Measurements from ENCODE around the gene GDF15. TPM values are rescaled to one million over a fixed set of nuclear protein-coding genes. Genes with fewer than 3 reads are reported as not detected.
"Not testable (repeated sequence)": the region's sequence is repeated elsewhere in the genome, so short reads cannot be mapped to it uniquely, and the experiment has no call there.

Gene GDF15
- total RNA-seq, 1 donor from 2014 or later: 0.33 TPM

GRCh38 chr19:18348171-18348570, 37.8 kb upstream of the GDF15 start:
- intact Hi-C loops (cut with micrococcal nuclease): loop anchor here (5.0 kb wide), 1 partner anchor 64 kb away; no protein-coding TSS in a partner anchor
- Histone ChIP-seq H3K36me3 (peaks cover 18% of the 10 kb centered on the region), H3K9me3 (replicated peaks) (no peaks in the 10 kb centered on the region)

GRCh38 chr19:18348818-18349339, 37.1 kb upstream of the GDF15 start:
- H3K36me3 ChIP-seq: peaks cover 18% of the 10 kb centered on the region
- DNase-seq; H3K9me3 ChIP-seq (replicated peaks); H3K27me3 ChIP-seq (ENCODE audit: low read depth); H3K4me1 ChIP-seq; H3K27ac ChIP-seq (replicated peaks); H3K4me3 ChIP-seq: not testable (repeated sequence)
- intact Hi-C loops (cut with micrococcal nuclease): loop anchor here (5.0 kb wide), 1 partner anchor 63 kb away; no protein-coding TSS in a partner anchor

More at GRCh38 chr19:18348171-18348570, 37.8 kb upstream of the GDF15 start:
- no peak for DNase-seq
- no peaks in the 10 kb centered on the region for H3K4me1 ChIP-seq
- no peak for TF ChIP-seq CTCF (IDR thresholded peaks at IDR 0.05; ENCODE audit: borderline replicate concordance)
- H3K27ac ChIP-seq (replicated peaks): no peak overlapping the region
- H3K27me3 ChIP-seq (ENCODE audit: low read depth): no peaks in the 10 kb centered on the region
- no peak overlapping the region for H3K4me3 ChIP-seq

- intact Hi-C loops (cut with micrococcal nuclease): loop anchor here (5.0 kb wide), 1 partner anchor 63 kb away; no protein-coding TSS in a partner anchor
- H3K9me3 ChIP-seq (replicated peaks): no peaks in the 10 kb centered on the region
- no peak for DNase-seq
- peak; percentile 83 for TF ChIP-seq CTCF (IDR thresholded peaks at IDR 0.05; ENCODE audit: borderline replicate concordance)
- peaks cover 16% of the 10 kb centered on the region for H3K36me3 ChIP-seq
- no peak overlapping the region for H3K4me3 ChIP-seq
- no peaks in the 10 kb centered on the region for H3K27me3 ChIP-seq (ENCODE audit: low read depth)
- no peaks in the 10 kb centered on the region for H3K4me1 ChIP-seq
- H3K27ac ChIP-seq (replicated peaks): no peak overlapping the region
Observed at GRCh38 chr19:18349524-18350128, 36.3 kb upstream of the GDF15 start.

GRCh38 chr19:18350490-18350889, 35.5 kb upstream of the GDF15 start:
- H3K36me3 ChIP-seq: peaks cover 16% of the 10 kb centered on the region
- intact Hi-C loops (cut with micrococcal nuclease): no loop called here
- TF ChIP-seq CTCF (IDR thresholded peaks at IDR 0.05; ENCODE audit: borderline replicate concordance): no peak

GRCh38 chr19:18351544-18351943, 34.4 kb upstream of the GDF15 start:
- H3K27ac ChIP-seq (replicated peaks): no peak overlapping the region
- H3K4me1 ChIP-seq: no peaks in the 10 kb centered on the region
- H3K9me3 ChIP-seq (replicated peaks): no peaks in the 10 kb centered on the region
- H3K27me3 ChIP-seq (ENCODE audit: low read depth): no peaks in the 10 kb centered on the region
- TF ChIP-seq CTCF (IDR thresholded peaks at IDR 0.05; ENCODE audit: borderline replicate concordance): no peak
- DNase-seq: no peak
- H3K36me3 ChIP-seq: peaks cover 26% of the 10 kb centered on the region
- intact Hi-C loops (cut with micrococcal nuclease): no loop called here
- H3K4me3 ChIP-seq: no peak overlapping the region

More at GRCh38 chr19:18350490-18350889, 35.5 kb upstream of the GDF15 start:
- H3K27ac ChIP-seq (replicated peaks): no peak overlapping the region
- H3K9me3 ChIP-seq (replicated peaks): no peaks in the 10 kb centered on the region
- H3K4me3 ChIP-seq: no peak overlapping the region
- H3K4me1 ChIP-seq: no peaks in the 10 kb centered on the region
- no peaks in the 10 kb centered on the region for H3K27me3 ChIP-seq (ENCODE audit: low read depth)
- DNase-seq: no peak

GRCh38 chr19:18353378-18354005, 32.5 kb upstream of the GDF15 start:
- Histone ChIP-seq H3K4me1 (peaks cover 7% of the 10 kb centered on the region), H3K27me3 (ENCODE audit: low read depth) (no peaks in the 10 kb centered on the region), H3K27ac (replicated peaks) (no peak overlapping the region), H3K9me3 (replicated peaks) (no peaks in the 10 kb centered on the region), H3K4me3 (no peak overlapping the region), H3K36me3 (peaks cover 46% of the 10 kb centered on the region)
- intact Hi-C loops (cut with micrococcal nuclease): no loop called here
- TF ChIP-seq CTCF (IDR thresholded peaks at IDR 0.05; ENCODE audit: borderline replicate concordance): no peak
- DNase-seq: no peak

- H3K36me3 ChIP-seq: peaks cover 58% of the 10 kb centered on the region
- H3K27ac ChIP-seq (replicated peaks); H3K27me3 ChIP-seq (ENCODE audit: low read depth); H3K4me3 ChIP-seq; H3K4me1 ChIP-seq; intact Hi-C loops (cut with micrococcal nuclease); DNase-seq; H3K9me3 ChIP-seq (replicated peaks): not testable (repeated sequence)
Observed at GRCh38 chr19:18354743-18355142, 31.2 kb upstream of the GDF15 start.

Measured in left ventricle myocardium inferior (tissue), 1 donor.